ENCODE data around the gene CFP. TPM values are rescaled to one million over a fixed set of nuclear protein-coding genes. Genes with fewer than 3 reads are reported as not detected.

The CFP gene
- total RNA-seq, 1 experiment from 2014 or later, result 0.34 TPM

GRCh38 chrX:47573341-47574075, 56.2 kb downstream of the CFP start:
- no TSS peak for BruUV-seq (replicated peaks)
- POLR2A ChIA-PET, result no interaction called here
- Mint-ChIP-seq H3K9me3 (ENCODE audit: unreplicated experiment) (no peaks in the 10 kb centered on the region), H3K4me1 (ENCODE audit: low read depth, unreplicated experiment) (no peaks in the 10 kb centered on the region), H3K27ac (ENCODE audit: unreplicated experiment) (no peak overlapping the region), H3K36me3 (ENCODE audit: insufficient read depth, unreplicated experiment) (peaks cover 39% of the 10 kb centered on the region), H3K4me3 (ENCODE audit: unreplicated experiment) (peak overlapping the region; percentile 13), H3K27me3 (ENCODE audit: insufficient read depth, unreplicated experiment) (no peaks in the 10 kb centered on the region)
- Histone ChIP-seq H3K36me3 (ENCODE audit: control insufficient read depth, insufficient read depth, low read length) (no peaks in the 10 kb centered on the region; the same call in 1 of the 2 replicates), H3K9me3 (no peaks in the 10 kb centered on the region), H3K27me3 (replicated peaks; ENCODE audit: control insufficient read depth, insufficient read depth, low read length) (no peaks in the 10 kb centered on the region), H3K4me3 (ENCODE audit: low read depth, low read length) (no peak overlapping the region), H3K4me1 (no peaks in the 10 kb centered on the region)
- TF ChIP-seq CTCF (IDR thresholded peaks at IDR 0.05; ENCODE audit: insufficient read depth in 1 of 2, low read depth in 1 of 2, low read length in 1 of 2, severe bottlenecking in 1 of 2, unreplicated experiment in 1 of 2), result no peak
- intact Hi-C loops (cut with micrococcal nuclease; ENCODE audit: unreplicated experiment), result no loop called here
- no peak for DNase-seq
- CTCF ChIA-PET, result no interaction called here

Small RNA genes within 50 kb of the gene (microRNA-seq; reads per million reads assigned to microRNA genes)
- not detected for gene MIR4769

Other genes with a start within 250 kb of the CFP start
- 5.1 and 6.6 TPM in 2 replicates for gene ZNF41, start 146.7 kb downstream of the CFP start, total RNA-seq (2022)
- 65.4 and 68.5 TPM in 2 replicates for gene ARAF, start 68.7 kb downstream of the CFP start, total RNA-seq (2022)
- 3.9 and 5.0 TPM in 2 replicates for gene TIMP1, start 47.5 kb downstream of the CFP start, total RNA-seq (2022)
- gene SYN1, start 10.1 kb downstream of the CFP start, total RNA-seq (2022), result not detected in 2 replicates
- 28.9 and 29.3 TPM in 2 replicates for gene ELK1, start 20.6 kb upstream of the CFP start, total RNA-seq (2022)
- gene UXT, start 29.2 kb upstream of the CFP start, total RNA-seq (2022), result 116 and 120 TPM in 2 replicates
- 7.7 and 9.5 TPM in 2 replicates for gene ZNF81, start 207.0 kb upstream of the CFP start, total RNA-seq (2022)